OCI-LY7 (cell line): ENCODE results near the gene NACC2. TPM values are rescaled to one million over a fixed set of nuclear protein-coding genes. Genes with fewer than 3 reads are reported as not detected.

Source experiments
- BruUV-seq: library from RNA; stranded (reverse); fragments of 400-500 nt; replicated peaks from 2 replicates; lab custom pipeline; 2021; lab: Mats Ljungman, UMichigan
- CTCF ChIA-PET: fragments of 300-600 bp; sonication (Branson Sonifier 250); formaldehyde crosslinking; loops from one replicate; lab custom pipeline; 2022; ENCODE audit warnings: antibody characterized with exemption; ENCODE audit not compliant: unreplicated experiment; lab: Charles Lee
- POLR2A ChIA-PET: fragments of 300-600 bp; sonication (Branson Sonifier 250); formaldehyde crosslinking; loops from one replicate; lab custom pipeline; 2022; ENCODE audit warnings: antibody characterized with exemption; lab: Charles Lee
- DNase-seq: peaks from one replicate; pipeline ENCODE4 v3.0.0-alpha.2; 2015; ENCODE audit warnings: low spot score
- H2AFZ ChIP-seq: fragments of 200-600 bp; sonication (generic), shearing (Covaris generic); 2 replicates; pipeline ENCODE4 v1.6.1; 2014; ENCODE audit warnings: mild to moderate bottlenecking, antibody characterized with exemption, low read length, moderate library complexity
- H3K27ac ChIP-seq: fragments of 200-600 bp; sonication (generic); 2 replicates; pipeline ENCODE4 v1.5.1; 2014; ENCODE audit warnings: mixed run types, low read depth, mild to moderate bottlenecking, moderate library complexity, low read length, inconsistent platforms; ENCODE audit not compliant: poor library complexity, severe bottlenecking
- H3K36me3 ChIP-seq: fragments of 200-600 bp; sonication (generic); 2 replicates; pipeline ENCODE4 v1.6.1; 2014; ENCODE audit warnings: mild to moderate bottlenecking, antibody characterized with exemption, low read length, moderate library complexity, mixed read lengths; ENCODE audit not compliant: insufficient read depth
- H3K4me1 ChIP-seq: fragments of 200-600 bp; sonication (generic); 2 replicates; pipeline ENCODE4 v1.5.1; 2014; ENCODE audit warnings: mild to moderate bottlenecking, low read length; ENCODE audit not compliant: insufficient read depth, poor library complexity, severe bottlenecking
- H3K4me2 ChIP-seq: fragments of 200-600 bp; sonication (generic); 2 replicates; pipeline ENCODE4 v1.6.1; 2014; ENCODE audit warnings: mild to moderate bottlenecking, low read length
- H3K4me3 ChIP-seq: fragments of 200-600 bp; sonication (generic); 2 replicates; pipeline ENCODE4 v1.5.1; 2014; ENCODE audit warnings: mild to moderate bottlenecking, low read depth, low read length; ENCODE audit not compliant: poor library complexity, severe bottlenecking
- H3K79me2 ChIP-seq: fragments of 200-600 bp; sonication (generic); 2 replicates; pipeline ENCODE4 v1.6.1; 2016; ENCODE audit warnings: low read depth, mild to moderate bottlenecking, low read length, moderate library complexity, mixed read lengths; ENCODE audit not compliant: insufficient read depth
- H3K9me2 ChIP-seq: fragments of 200-600 bp; sonication (generic); 2 replicates; pipeline ENCODE4 v1.6.1; 2016; ENCODE audit warnings: mild to moderate bottlenecking, low read length, mixed read lengths; ENCODE audit not compliant: insufficient read depth
- H3K9me3 ChIP-seq: fragments of 200-600 bp; sonication (generic); 2 replicates; pipeline ENCODE4 v1.6.1; 2014; ENCODE audit warnings: mild to moderate bottlenecking, mixed run types, low read length, mixed read lengths
- H4K20me1 ChIP-seq: fragments of 200-600 bp; sonication (generic); 2 replicates; pipeline ENCODE4 v1.6.1; 2014; ENCODE audit warnings: mild to moderate bottlenecking, antibody characterized with exemption, low read length, moderate library complexity, mixed read lengths; ENCODE audit not compliant: insufficient read depth
- CTCF ChIP-seq: fragments of 200-600 bp; sonication (generic); conservative IDR thresholded peaks from 2 replicates; pipeline ENCODE4 v1.5.1; 2014; ENCODE audit warnings: mild to moderate bottlenecking, antibody characterized with exemption, low read length, moderate library complexity, mixed read lengths
- EZH2phosphoT487 ChIP-seq: fragments of 200-600 bp; sonication (generic); IDR thresholded peaks from 2 replicates; pipeline ENCODE4 v1.6.1; 2018; ENCODE audit warnings: low read depth, borderline replicate concordance, mild to moderate bottlenecking, mixed run types, antibody characterized with exemption, low read length, moderate library complexity, mixed read lengths
- intact Hi-C: fragments of 100-400 bp; cut with micrococcal nuclease; formaldehyde crosslinking; loops from one replicate; pipeline ENCODE4 v1.10.0; 2022; ENCODE audit not compliant: unreplicated experiment
- total RNA-seq, 2 experiments: library from RNA; depleted of rRNA in 1 of 2; stranded (reverse); fragments of >200 nt in 1 of 2; shearing (Covaris generic) in 1 of 2; gene quantifications; 2 replicates each; pipeline ENCODE4 v1.2.3, GENCODE V29; 2014 to 2022

Gene NACC2
- total RNA-seq, 2 experiments from 2014 or later = 0.38 to 0.72 TPM

DNA sequence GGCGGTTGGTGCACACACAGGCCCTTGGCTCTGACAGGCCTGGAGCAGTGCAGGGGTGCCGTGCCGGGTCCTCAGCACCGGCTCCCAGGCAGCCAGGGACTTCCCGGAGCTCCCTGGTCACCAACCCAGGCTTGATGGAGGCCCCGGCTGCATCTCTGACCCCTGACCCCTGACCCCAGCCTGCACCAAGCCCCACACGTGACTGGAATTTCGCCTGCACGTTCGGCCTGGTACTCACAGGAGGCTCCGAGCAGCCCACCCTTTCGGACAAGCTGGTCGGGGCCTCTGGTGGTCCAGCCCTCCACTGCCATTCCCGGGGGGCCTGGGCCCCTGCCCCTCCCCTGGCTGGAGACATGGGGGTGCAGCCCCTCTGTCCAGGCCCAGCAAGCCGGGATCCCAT, 108.5 kb downstream of the NACC2 start:
- no TSS peak for BruUV-seq
- ChIA-PET POLR2A (no interaction called here), CTCF (no interaction called here)
- Histone ChIP-seq H3K4me2 (no peak overlapping the region), H2AFZ (no peak overlapping the region), H3K4me1 (peaks cover 19% of the 10 kb centered on the region), H3K9me2 (no peaks in the 10 kb centered on the region), H3K36me3 (no peaks in the 10 kb centered on the region), H4K20me1 (no peaks in the 10 kb centered on the region), H3K79me2 (no peaks in the 10 kb centered on the region), H3K4me3 (no peak overlapping the region), H3K9me3 (no peaks in the 10 kb centered on the region), H3K27ac (no peak overlapping the region)
- intact Hi-C loops = no loop called here
- TF ChIP-seq EZH2phosphoT487 (no peak), CTCF (no peak)
- no peak for DNase-seq

DNA sequence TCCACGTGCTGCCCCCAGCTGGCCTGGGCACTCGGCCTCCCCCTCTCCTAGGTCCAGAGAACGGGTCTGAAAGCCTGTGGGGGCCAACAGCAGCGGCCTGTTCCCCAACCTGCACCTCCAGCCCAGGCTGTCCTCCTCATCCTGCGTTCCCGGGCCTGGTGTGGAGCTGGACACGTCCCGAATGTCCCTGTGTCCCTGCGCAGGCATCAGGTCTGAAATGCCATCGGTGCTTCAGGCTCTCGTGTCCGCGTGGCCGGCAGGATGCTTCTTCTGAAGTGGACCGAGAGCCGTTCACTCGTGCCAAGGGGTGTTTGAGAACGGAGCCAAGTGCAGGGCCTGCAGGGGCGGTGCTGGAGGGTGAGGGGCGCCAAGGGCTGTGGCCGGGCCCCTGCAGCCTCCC, 109.2 kb downstream of the NACC2 start:
- Histone ChIP-seq H4K20me1 (no peaks in the 10 kb centered on the region), H3K9me2 (no peaks in the 10 kb centered on the region), H3K4me3 (no peak overlapping the region), H3K9me3 (no peaks in the 10 kb centered on the region), H2AFZ (no peak overlapping the region), H3K36me3 (no peaks in the 10 kb centered on the region), H3K4me1 (peaks cover 12% of the 10 kb centered on the region), H3K4me2 (no peak overlapping the region), H3K79me2 (no peaks in the 10 kb centered on the region), H3K27ac (no peak overlapping the region)
- BruUV-seq = no TSS peak
- no peak for TF ChIP-seq CTCF
- no peak for TF ChIP-seq EZH2phosphoT487
- intact Hi-C loops = no loop called here
- DNase-seq = no peak
- CTCF ChIA-PET = no interaction called here
- POLR2A ChIA-PET = no interaction called here

GRCh38 chr9:135985459-135985774, 109.7 kb downstream of the NACC2 start:
- Histone ChIP-seq H3K79me2 (no peaks in the 10 kb centered on the region), H3K36me3 (no peaks in the 10 kb centered on the region), H4K20me1 (no peaks in the 10 kb centered on the region), H3K27ac (no peak overlapping the region), H2AFZ (no peak overlapping the region), H3K9me2 (no peaks in the 10 kb centered on the region), H3K4me3 (no peak overlapping the region), H3K9me3 (no peaks in the 10 kb centered on the region), H3K4me2 (no peak overlapping the region), H3K4me1 (peaks cover 9% of the 10 kb centered on the region)
- ChIA-PET POLR2A (no interaction called here), CTCF (no interaction called here)
- DNase-seq = no peak
- TF ChIP-seq EZH2phosphoT487 (no peak), CTCF (no peak)
- intact Hi-C loops = no loop called here
- no TSS peak for BruUV-seq
